ENCODE measurements around the gene STMP1.

- TF ChIP-seq CTCF (IDR thresholded peaks at IDR 0.05) (no peak), POLR2A (IDR thresholded peaks at IDR 0.05) (no peak)
Observed at GRCh38 chr7:135690566-135690965, 28.3 kb downstream of the STMP1 start.

Measured in vagina (tissue), 2 donors.